Epithelial cell of proximal tubule (primary cell): Measurements from ENCODE around the gene ITGA11. TPM values are rescaled to one million over a fixed set of nuclear protein-coding genes. Genes with fewer than 3 reads are reported as not detected.

Source experiments
- DNase-seq: peaks from one replicate; pipeline ENCODE4 v3.0.0-alpha.2; 2011; ENCODE audit warnings: low read depth
- H3K4me3 ChIP-seq: 2 replicates; pipeline ENCODE4 v1.5.1; 2011; ENCODE audit warnings: low read depth, mild to moderate bottlenecking, low read length
- CTCF ChIP-seq: conservative IDR thresholded peaks from 2 replicates; pipeline ENCODE4 v1.5.1; 2012; ENCODE audit warnings: low read depth, mild to moderate bottlenecking, low read length
- total RNA-seq: library from RNA; depleted of rRNA; stranded (reverse); fragments of >200 nt; gene quantifications from 2 replicates; pipeline ENCODE4 v1.2.3, GENCODE V29; 2015

The ITGA11 gene
- total RNA-seq, 1 donor from 2014 or later, result 1.6 TPM

GRCh38 chr15:68416158-68416535 is 15.8 kb downstream of the ITGA11 start:
- DNase-seq, result no peak
- no peak overlapping the region for H3K4me3 ChIP-seq

GRCh38 chr15:68415501-68416157 is 16.3 kb downstream of the ITGA11 start:
- TF ChIP-seq CTCF, result no peak
- no peak for DNase-seq
- H3K4me3 ChIP-seq, result no peak overlapping the region

More at GRCh38 chr15:68416158-68416535, 15.8 kb downstream of the ITGA11 start:
- no peak for TF ChIP-seq CTCF

- no peak for TF ChIP-seq CTCF
- DNase-seq, result no peak
- no peak overlapping the region for H3K4me3 ChIP-seq
Observed at GRCh38 chr15:68415061-68415460, 16.9 kb downstream of the ITGA11 start.

- no peak for TF ChIP-seq CTCF
- H3K4me3 ChIP-seq, result no peak overlapping the region
- no peak for DNase-seq
Observed at GRCh38 chr15:68414591-68414990, 17.4 kb downstream of the ITGA11 start.

GRCh38 chr15:68414206-68414555 is 17.8 kb downstream of the ITGA11 start:
- DNase-seq, result no peak

GRCh38 chr15:68413363-68414205 is 18.4 kb downstream of the ITGA11 start:
- DNase-seq, result no peak
- no peak for TF ChIP-seq CTCF
- no peak overlapping the region for H3K4me3 ChIP-seq

More at GRCh38 chr15:68414206-68414555, 17.8 kb downstream of the ITGA11 start:
- no peak overlapping the region for H3K4me3 ChIP-seq
- no peak for TF ChIP-seq CTCF

- DNase-seq, result no peak
- TF ChIP-seq CTCF, result no peak
- no peak overlapping the region for H3K4me3 ChIP-seq
Observed at GRCh38 chr15:68412218-68412617, 19.7 kb downstream of the ITGA11 start.
